NB4 (cell line): ENCODE data around the gene ALDH1L2.

Source experiments
- CTCF ChIP-seq: IDR thresholded peaks from one replicate; pipeline ENCODE4 v1.5.1; 2012; ENCODE audit warnings: low read depth, low read length
- MYC ChIP-seq: IDR thresholded peaks from 2 replicates; pipeline ENCODE4 v1.6.1; 2011; ENCODE audit warnings: low read depth, low read length
- POLR2A ChIP-seq: IDR thresholded peaks from 2 replicates; pipeline ENCODE4 v1.6.1; 2011; ENCODE audit warnings: mild to moderate bottlenecking; ENCODE audit not compliant: insufficient read length; ENCODE audit errors: extremely low read depth
- TF ChIP-seq, protein P1 (sequence below): IDR thresholded peaks from 2 replicates; pipeline ENCODE4 v1.6.1; 2011; ENCODE audit warnings: low read depth, low read length

GRCh38 chr12:105110851-105111250 is 26.6 kb upstream of the ALDH1L2 start:
- TF ChIP-seq CTCF = no peak
- TF ChIP-seq MYC = no peak
- no peak for TF ChIP-seq POLR2A
- TF ChIP-seq, protein P1, sequence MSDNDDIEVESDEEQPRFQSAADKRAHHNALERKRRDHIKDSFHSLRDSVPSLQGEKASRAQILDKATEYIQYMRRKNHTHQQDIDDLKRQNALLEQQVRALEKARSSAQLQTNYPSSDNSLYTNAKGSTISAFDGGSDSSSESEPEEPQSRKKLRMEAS = no peak
